OCI-LY3 (cell line): ENCODE data around the gene STYXL1.

Source experiments
- CTCF ChIP-seq: fragments of 200-600, 300-600 bp; sonication (generic); IDR thresholded peaks from 2 replicates; pipeline ENCODE4 v1.5.1; 2014; ENCODE audit warnings: antibody characterized with exemption, low read length, low read depth
- EZH2phosphoT487 ChIP-seq: fragments of 200-600 bp; shearing (Covaris generic); IDR thresholded peaks from 2 replicates; pipeline ENCODE4 v1.6.1; 2018; ENCODE audit warnings: antibody characterized with exemption, mixed run types, low read depth

- no peak for TF ChIP-seq EZH2phosphoT487
- TF ChIP-seq CTCF = no peak
Observed at GRCh38 chr7:76051840-76052239, 4.0 kb upstream of the STYXL1 start.
